Measurements from ENCODE around the gene CDH26. TPM values are rescaled to one million over a fixed set of nuclear protein-coding genes. Genes with fewer than 3 reads are reported as not detected.

The CDH26 gene
- total RNA-seq (2014; rRNA removed; shearing (Covaris generic)), result 0.64 TPM in 1 of 2 replicates, not detected in the other
- polyA plus RNA-seq (2015; cell fraction: cytosol; rRNA removed), result not detected in 2 replicates
- polyA plus RNA-seq (2015; cell fraction: nucleus; rRNA removed), result 0.14 TPM in 1 of 2 replicates, not detected in the other

GRCh38 chr20:59958123-59958522, at the start of gene CDH26:
CDH26 (plus strand) TSS chr20:59958423; CDS start chr20:59958727, 304 bp downstream.
- no peak for DNase-seq (ENCODE audit: low read depth)

GRCh38 chr20:59908855-59909254, 49.4 kb upstream of the CDH26 start:
- no peak for DNase-seq (ENCODE audit: low read depth)

GRCh38 chr20:59911041-59911440, 47.2 kb upstream of the CDH26 start:
- no peak for DNase-seq (ENCODE audit: low read depth)

GRCh38 chr20:59912609-59913008, 45.6 kb upstream of the CDH26 start:
- peak; percentile 15 for DNase-seq (ENCODE audit: low read depth)

- DNase-seq (ENCODE audit: low read depth), result no peak
Observed at GRCh38 chr20:59920944-59921343, 37.3 kb upstream of the CDH26 start.

- DNase-seq (ENCODE audit: low read depth), result no peak
Observed at GRCh38 chr20:59923514-59923913, 34.7 kb upstream of the CDH26 start.

- no peak for DNase-seq (ENCODE audit: low read depth)
Observed at GRCh38 chr20:59925359-59925758, 32.9 kb upstream of the CDH26 start.

- no peak for DNase-seq (ENCODE audit: low read depth)
Observed at GRCh38 chr20:59925899-59926298, 32.3 kb upstream of the CDH26 start.

- no peak for DNase-seq (ENCODE audit: low read depth)
Observed at GRCh38 chr20:59931511-59932312, 26.5 kb upstream of the CDH26 start.

- DNase-seq (ENCODE audit: low read depth), result no peak
Observed at GRCh38 chr20:59932616-59933295, 25.5 kb upstream of the CDH26 start.

- no peak for DNase-seq (ENCODE audit: low read depth)
Observed at GRCh38 chr20:59933296-59933848, 24.9 kb upstream of the CDH26 start, which contains the start of gene SYCP2. SYCP2 (minus strand) TSS chr20:59933637; CDS start chr20:59922413, 11,224 bp downstream.

GRCh38 chr20:59933849-59934585, 24.2 kb upstream of the CDH26 start:
- DNase-seq (ENCODE audit: low read depth), result peak; percentile 58

- no peak for DNase-seq (ENCODE audit: low read depth)
Observed at GRCh38 chr20:59935457-59936185, 22.6 kb upstream of the CDH26 start.

- no peak for DNase-seq (ENCODE audit: low read depth)
Observed at GRCh38 chr20:59936409-59936808, 21.8 kb upstream of the CDH26 start.

GRCh38 chr20:59937150-59937549, 21.1 kb upstream of the CDH26 start:
- no peak for DNase-seq (ENCODE audit: low read depth)

- DNase-seq (ENCODE audit: low read depth), result no peak
Observed at GRCh38 chr20:59938221-59938620, 20.0 kb upstream of the CDH26 start.

GRCh38 chr20:59938696-59939051, 19.5 kb upstream of the CDH26 start:
- no peak for DNase-seq (ENCODE audit: low read depth)

- DNase-seq (ENCODE audit: low read depth), result no peak
Observed at GRCh38 chr20:59939052-59939878, 19.0 kb upstream of the CDH26 start.

GRCh38 chr20:59939879-59940128, 18.4 kb upstream of the CDH26 start:
- DNase-seq (ENCODE audit: low read depth), result no peak
